Uterus (tissue), 4 donors: ENCODE results near the gene IGHMBP2. TPM values are rescaled to one million over a fixed set of nuclear protein-coding genes. Genes with fewer than 3 reads are reported as not detected.
"Not testable (repeated sequence)": the region's sequence is repeated elsewhere in the genome, so short reads cannot be mapped to it uniquely, and the experiment has no call there.

ENCODE experiments used
- DNase-seq, 2 donors: peaks; one replicate each; pipeline ENCODE4 v3.0.0-alpha.2; 2019 to 2020
- H3K27ac ChIP-seq, 2 donors: fragments of 200-600 bp; sonication (generic); 1 replicate in 1 of 2; 2 replicates in 1 of 2; pipeline ENCODE4 v1.5.1; 2016 to 2018
- H3K27me3 ChIP-seq, 2 donors: fragments of 200-600 bp; sonication (generic); one replicate each; pipeline ENCODE4 v1.5.1; 2018 to 2019; ENCODE audit warnings: control low read depth in 1 of 2
- H3K36me3 ChIP-seq, 2 donors: fragments of 200-600 bp; sonication (generic); one replicate each; pipeline ENCODE4 v1.5.1; 2019; ENCODE audit warnings: control low read depth in 1 of 2
- H3K4me1 ChIP-seq, 2 donors: fragments of 200-600 bp; sonication (generic); one replicate each; pipeline ENCODE4 v1.5.1; 2018 to 2019; ENCODE audit warnings: control low read depth in 1 of 2
- H3K4me3 ChIP-seq, 2 donors: fragments of 200-600 bp; sonication (generic); 1 replicate in 1 of 2; 2 replicates in 1 of 2; pipeline ENCODE4 v1.5.1; 2018 to 2019; ENCODE audit warnings: mild to moderate bottlenecking in 1 of 2
- H3K9me3 ChIP-seq, 2 donors: fragments of 200-600 bp; sonication (generic); one replicate each; pipeline ENCODE4 v1.5.1; 2019; ENCODE audit warnings: control low read depth in 1 of 2
- POLR2A ChIP-seq, 2 donors: fragments of 450-650 bp; IDR thresholded peaks; one replicate each; pipeline ENCODE4 v1.6.1; 2016; ENCODE audit warnings: antibody characterized with exemption in 2 of 2, mild to moderate bottlenecking in 1 of 2, moderate library complexity in 1 of 2
- intact Hi-C: fragments of 100-400 bp; cut with DNase I; formaldehyde crosslinking; loops from one replicate; pipeline ENCODE4 v1.15.1; 2023; ENCODE audit warnings: low total_unique reads
- total RNA-seq, 4 donors: library from RNA; depleted of rRNA in 3 of 4; stranded (reverse); fragments of >200 nt in 3 of 4; gene quantifications; one replicate each; pipeline versions ENCODE4 v1.1.0 to v1.2.4, GENCODE V29; 2014 to 2023
- TF ChIP-seq, protein P1 (sequence below), 4 experiments: fragments of 200-600 bp in 2 of 4; fragments of 450-650 bp in 2 of 4; sonication (generic) in 2 of 4; IDR thresholded peaks; one replicate each; pipeline ENCODE4 v1.5.1; 2016 to 2019; ENCODE audit warnings: antibody characterized with exemption in 4 of 4, mild to moderate bottlenecking in 2 of 4, moderate library complexity in 1 of 4
- donor health status: DM: yes; HTN: yes; CAD: no.

The IGHMBP2 gene
- 10 to 100 TPM in 3 of 4 donors, under 1 TPM in 1; 0.88 to 38.5 (median 19.9) TPM for total RNA-seq

DNA sequence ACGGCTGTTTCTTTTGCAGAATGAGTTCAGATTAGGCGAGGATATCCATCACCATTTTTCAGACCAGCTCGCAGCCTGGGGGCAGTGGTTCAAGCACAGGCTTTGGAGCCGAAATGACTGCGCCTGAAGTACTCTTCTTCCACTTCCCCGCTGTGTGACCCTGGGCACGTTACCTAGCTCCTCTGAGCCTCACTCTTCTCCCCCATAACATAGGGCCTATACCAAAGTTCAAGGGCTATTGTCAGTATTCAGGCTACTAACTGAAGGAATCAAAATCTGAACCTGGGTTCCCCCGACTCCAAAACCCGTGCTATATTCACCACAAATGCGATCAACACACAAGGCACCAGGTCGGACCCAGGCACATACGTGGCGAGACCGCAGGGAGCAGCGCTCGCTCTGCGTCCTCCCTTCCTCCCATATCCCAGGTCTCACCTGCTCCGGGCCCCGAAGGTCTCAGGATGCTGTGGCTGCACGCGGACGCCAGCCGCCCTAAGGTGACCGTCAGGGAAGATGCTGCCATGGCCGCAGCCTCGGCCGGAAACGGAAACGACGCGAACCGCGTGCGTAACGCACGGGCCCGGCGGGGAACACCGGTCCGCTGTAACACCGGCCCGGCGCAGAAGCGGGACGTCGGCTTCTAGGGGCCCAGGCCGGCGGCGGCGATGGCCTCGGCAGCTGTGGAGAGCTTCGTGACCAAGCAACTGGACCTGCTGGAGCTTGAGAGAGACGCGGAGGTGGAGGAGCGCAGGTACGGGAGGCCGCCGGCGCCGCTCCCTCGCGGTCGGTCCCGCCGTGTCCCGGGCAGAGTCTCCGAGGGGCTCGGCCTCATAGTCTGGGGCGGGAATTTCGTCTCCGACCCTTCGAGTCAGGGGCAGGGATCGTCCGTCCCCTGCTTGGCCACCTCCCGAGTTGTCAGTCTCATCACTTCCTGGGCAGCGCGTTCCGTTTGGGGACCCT lies at the start of gene IGHMBP2, which contains the start of gene MRPL21:
IGHMBP2 (plus strand) TSS at position 604 of the 960 bp plus-strand sequence; CDS start at position 666, 62 bp downstream.
MRPL21 (minus strand) TSS at position 545 of the 960 bp plus-strand sequence; CDS start at position 523, 22 bp downstream.
- peak within 1 kb of the TSS; percentile 63 to 79 for H3K4me3 ChIP-seq
- intact Hi-C loops: loop anchor here (2.0 to 10.0 kb wide), 3 partner anchors 97 to 761 kb away; no protein-coding TSS in a partner anchor

DNA sequence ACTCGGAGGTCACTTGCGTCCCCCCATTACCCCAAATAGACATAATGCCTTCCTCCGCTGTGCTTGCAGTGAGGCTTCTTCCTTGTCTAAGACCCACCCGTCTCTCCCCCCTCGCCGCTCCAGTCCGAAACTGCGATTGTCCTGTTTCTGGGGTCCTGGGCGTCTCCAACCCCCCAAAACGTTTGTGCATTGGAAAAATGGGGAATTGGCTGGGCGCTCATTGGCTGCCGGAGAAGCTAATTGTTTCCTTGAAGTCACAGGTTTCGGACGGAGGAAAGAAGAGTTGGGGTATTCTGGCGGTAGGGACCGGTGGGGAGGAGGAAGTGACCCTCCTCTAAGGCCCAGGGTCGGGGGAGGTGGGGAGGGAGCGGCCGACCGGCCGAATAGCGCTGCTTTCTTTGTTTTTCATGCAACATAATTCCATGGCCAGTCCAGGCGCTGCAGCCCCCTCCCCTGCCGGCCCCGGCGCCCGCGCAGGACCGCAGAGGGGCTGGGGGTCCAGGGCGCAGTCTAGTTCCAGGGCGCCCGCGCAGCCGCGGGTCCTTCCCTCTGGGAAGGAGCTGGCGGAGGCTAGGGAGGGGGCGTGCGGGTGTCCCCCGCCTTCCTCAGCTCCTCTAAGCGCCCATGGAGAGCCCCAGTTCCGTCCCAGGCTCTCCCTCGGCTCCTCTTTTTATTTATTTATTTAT lies 49.3 kb upstream of the IGHMBP2 start:
- Histone ChIP-seq H3K4me3 (peak overlapping the region; percentile 38 to 47), H3K9me3 (no peaks in the 10 kb centered on the region), H3K36me3 (no peaks in the 10 kb centered on the region), H3K27ac (peak overlapping the region in 1 of 2 donors; percentile 71), H3K27me3 (peaks cover 0 to 4% of the 10 kb centered on the region in 2 donors), H3K4me1 (no peaks in the 10 kb centered on the region)
- intact Hi-C loops: no loop called here
- TF ChIP-seq, protein P1, sequence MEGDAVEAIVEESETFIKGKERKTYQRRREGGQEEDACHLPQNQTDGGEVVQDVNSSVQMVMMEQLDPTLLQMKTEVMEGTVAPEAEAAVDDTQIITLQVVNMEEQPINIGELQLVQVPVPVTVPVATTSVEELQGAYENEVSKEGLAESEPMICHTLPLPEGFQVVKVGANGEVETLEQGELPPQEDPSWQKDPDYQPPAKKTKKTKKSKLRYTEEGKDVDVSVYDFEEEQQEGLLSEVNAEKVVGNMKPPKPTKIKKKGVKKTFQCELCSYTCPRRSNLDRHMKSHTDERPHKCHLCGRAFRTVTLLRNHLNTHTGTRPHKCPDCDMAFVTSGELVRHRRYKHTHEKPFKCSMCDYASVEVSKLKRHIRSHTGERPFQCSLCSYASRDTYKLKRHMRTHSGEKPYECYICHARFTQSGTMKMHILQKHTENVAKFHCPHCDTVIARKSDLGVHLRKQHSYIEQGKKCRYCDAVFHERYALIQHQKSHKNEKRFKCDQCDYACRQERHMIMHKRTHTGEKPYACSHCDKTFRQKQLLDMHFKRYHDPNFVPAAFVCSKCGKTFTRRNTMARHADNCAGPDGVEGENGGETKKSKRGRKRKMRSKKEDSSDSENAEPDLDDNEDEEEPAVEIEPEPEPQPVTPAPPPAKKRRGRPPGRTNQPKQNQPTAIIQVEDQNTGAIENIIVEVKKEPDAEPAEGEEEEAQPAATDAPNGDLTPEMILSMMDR (IDR thresholded peaks at IDR 0.05): no peak
- no peak for TF ChIP-seq POLR2A (IDR thresholded peaks at IDR 0.05)
- DNase-seq: no peak

More for the DNA sequence above, at the start of gene IGHMBP2, which contains the start of gene MRPL21:
- Histone ChIP-seq H3K36me3 (no peaks in the 10 kb centered on the region), H3K27me3 (no peaks in the 10 kb centered on the region), H3K27ac (peak within 1 kb of the TSS; percentile 81 to 87), H3K9me3 (no peaks in the 10 kb centered on the region), H3K4me1 (peaks cover 0 to 13% of the 10 kb centered on the region in 2 donors)
- peak; percentile 27 to 81 for TF ChIP-seq POLR2A (IDR thresholded peaks at IDR 0.05)
- TF ChIP-seq, protein P1 (IDR thresholded peaks at IDR 0.05): peak in 1 of 4 experiments; percentile 32
- DNase-seq: peak; percentile 77 to 85

DNA sequence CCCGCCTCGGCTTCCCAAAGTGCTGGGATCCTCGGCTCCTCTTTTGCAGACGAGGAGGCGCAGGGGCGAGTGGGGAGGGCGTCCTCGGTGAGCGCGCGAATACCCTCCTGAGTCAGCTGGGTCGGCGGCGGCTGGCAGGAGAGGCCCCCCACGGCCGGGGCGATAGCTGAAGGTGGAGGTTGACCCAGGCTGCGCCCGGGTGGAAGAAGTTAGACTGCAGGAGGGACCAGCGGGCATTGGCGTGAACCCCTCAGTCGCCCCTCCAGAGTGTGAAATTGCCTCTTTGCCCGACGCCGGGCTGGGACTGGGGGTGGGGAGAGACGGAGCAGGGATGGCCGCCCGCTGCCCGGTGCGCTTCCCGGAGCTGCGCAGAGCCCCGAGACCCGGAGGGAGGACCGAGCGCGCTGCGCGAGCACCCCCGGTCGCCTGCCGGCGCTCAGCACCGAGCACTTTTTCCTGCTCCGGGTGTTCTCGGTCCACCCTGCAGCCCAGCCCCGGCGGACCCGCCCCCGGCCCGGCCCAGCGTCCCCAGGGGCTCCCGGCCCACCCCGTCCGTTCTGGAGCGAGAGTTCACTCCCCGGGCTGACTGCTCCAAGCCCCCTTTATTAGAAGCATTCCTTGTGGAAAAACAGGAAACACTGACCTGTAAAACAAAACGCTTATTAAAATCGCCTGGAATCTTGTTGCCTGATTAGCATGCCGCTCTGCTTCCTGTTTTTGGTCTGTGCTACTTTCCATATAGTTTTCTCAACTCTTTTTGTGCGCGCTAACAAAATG lies 48.3 kb upstream of the IGHMBP2 start:
- Histone ChIP-seq H3K36me3 (no peaks in the 10 kb centered on the region), H3K27me3 (peaks cover 0 to 4% of the 10 kb centered on the region in 2 donors), H3K4me3 (peak overlapping the region; percentile 38 to 47), H3K4me1 (no peaks in the 10 kb centered on the region), H3K9me3 (no peaks in the 10 kb centered on the region), H3K27ac (peak overlapping the region; percentile 64 to 71)
- intact Hi-C loops: no loop called here
- DNase-seq: peak in 1 of 2 donors; percentile 45
- TF ChIP-seq, protein P1 (IDR thresholded peaks at IDR 0.05): no peak
- TF ChIP-seq POLR2A (IDR thresholded peaks at IDR 0.05): no peak

DNA sequence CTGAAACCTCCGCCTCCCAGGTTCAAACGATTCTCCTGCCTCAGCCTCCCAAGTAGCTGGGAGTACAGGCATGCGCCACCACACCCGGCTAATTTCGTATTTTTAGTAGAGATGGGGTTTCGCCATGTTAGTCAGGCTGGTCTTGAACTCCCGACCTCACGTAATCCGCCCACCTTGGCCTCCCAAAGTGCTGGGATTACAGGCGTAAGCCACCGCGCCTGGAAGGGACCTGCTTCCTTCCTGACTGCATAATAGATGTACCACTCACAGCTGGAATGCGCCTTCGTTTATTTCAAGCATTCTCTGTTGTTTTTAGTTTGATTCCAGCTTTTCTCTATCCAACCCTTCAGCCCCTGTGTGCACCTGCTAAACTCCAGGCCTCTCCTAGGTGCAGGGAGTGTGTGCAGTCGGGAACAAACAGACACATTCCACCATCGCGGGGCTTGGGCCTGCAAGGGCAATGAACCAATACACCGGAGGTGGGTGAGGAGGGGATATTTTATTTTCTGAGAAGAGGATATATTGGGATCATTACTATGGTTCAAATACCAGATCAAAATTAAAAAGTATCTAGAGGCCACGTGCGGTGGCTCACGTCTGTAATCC lies 47.2 kb upstream of the IGHMBP2 start:
- H3K36me3 ChIP-seq, H3K4me3 ChIP-seq, H3K9me3 ChIP-seq, intact Hi-C loops, DNase-seq, H3K4me1 ChIP-seq, H3K27me3 ChIP-seq: not testable (repeated sequence)
- peak overlapping the region; percentile 64 to 71 for H3K27ac ChIP-seq
